GM21528 (cell line): Measurements from ENCODE around the gene MOSMO.

Experiments used
- ATAC-seq: cut with Tn5 transposase; IDR thresholded peaks from one replicate; pipeline ENCODE4 v1.9.1; 2021; ENCODE audit warnings: mild to moderate bottlenecking, moderate library complexity; ENCODE audit not compliant: unreplicated experiment, low FRiP score

The MOSMO gene

DNA sequence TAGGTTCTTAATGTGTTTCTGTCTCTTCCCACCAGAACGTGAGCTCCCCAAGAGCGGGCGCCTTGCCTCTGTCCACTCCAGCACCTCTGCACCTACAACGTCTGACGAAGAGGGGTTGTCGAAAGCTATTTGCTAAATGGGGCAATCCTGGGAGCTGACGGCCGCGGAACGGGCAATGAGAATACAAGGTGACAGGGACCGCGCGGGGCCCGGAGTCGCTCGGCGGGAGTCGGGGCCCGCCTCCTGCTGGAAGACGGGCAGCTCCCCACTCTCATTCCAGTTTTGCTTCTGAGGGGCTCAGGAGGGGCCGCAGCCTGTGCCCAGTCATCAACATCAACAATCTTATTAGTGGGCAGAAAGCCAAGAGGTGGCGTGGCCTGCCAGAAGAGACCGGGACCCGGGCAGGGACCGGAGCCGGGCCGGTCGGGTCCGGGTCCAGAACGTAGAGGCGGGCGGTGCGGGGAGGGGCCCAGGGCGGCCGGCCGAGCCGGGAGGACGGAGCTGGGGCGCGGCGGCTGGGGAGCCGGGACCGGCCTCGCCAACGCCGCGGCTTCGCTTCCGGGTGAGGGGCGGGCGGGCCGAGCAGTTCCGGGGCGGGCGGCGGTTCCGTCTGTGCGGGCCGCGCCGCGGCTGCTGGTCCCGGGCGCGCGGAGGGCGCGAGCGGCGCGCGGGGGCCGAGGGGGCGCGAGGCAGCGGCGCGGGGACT, at the start of gene MOSMO:
TSS of gene MOSMO (plus strand) at position 603 of the 706 bp plus-strand sequence. CDS start 191 bp downstream, outside the sequence.
- ATAC-seq: peak; percentile 58

DNA sequence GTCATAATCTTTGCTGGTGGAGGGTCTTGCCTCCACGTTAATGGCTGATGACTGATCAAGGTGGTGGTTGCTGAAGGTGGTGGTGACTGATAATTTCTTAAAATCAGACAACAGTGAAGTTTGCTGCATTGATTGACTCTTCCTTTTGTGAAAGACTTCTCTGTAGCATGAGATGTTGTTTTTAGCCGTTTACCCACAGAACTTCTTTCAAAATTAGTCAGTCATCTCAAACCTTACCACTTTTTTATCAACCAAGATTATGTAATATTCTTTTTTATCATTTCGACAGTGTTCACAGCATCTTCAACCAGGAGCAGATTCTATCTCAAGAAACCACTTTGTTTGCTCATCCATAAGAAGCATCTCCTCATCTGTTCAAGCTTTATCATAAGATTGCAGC, 48.9 kb upstream of the MOSMO start:
- no peak for ATAC-seq

DNA sequence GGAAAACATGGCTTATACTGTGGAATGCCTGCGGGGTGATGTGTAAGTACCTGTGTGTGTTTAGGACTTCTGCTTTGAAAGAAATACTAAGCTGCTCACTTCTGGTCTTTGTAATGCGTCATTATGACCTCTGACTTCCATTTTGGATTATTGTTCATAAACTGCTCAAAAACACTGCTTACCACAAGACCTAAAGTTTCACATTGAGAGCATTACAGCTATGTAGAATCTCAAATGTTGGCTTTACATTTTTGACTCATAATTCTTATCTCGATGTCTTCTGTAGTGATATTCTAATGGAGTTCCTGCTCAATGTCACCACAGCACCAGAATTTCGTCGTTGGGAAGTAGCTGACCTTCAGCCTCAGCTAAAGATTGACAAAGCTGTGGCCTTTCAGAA, 45.4 kb upstream of the MOSMO start:
- no peak for ATAC-seq

DNA sequence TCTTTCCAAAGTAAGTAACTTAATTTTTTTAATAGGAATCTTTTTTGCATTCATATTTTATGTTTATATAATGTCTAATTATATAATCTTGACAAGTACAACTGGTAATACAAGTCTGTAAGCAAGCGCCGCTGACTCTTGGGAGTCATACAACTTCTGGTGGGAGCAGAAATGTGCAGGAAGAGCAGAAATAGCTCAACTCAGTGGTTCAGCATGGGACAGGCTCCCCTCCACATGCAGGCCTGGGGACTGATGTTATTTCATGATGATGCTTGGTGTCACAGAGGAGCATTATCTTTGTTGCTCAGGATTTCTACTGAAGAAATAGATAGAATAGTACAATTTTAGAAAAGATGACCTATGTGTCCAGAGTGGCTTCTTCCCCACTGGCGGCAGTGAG, 44.0 kb upstream of the MOSMO start:
- ATAC-seq: no peak

DNA sequence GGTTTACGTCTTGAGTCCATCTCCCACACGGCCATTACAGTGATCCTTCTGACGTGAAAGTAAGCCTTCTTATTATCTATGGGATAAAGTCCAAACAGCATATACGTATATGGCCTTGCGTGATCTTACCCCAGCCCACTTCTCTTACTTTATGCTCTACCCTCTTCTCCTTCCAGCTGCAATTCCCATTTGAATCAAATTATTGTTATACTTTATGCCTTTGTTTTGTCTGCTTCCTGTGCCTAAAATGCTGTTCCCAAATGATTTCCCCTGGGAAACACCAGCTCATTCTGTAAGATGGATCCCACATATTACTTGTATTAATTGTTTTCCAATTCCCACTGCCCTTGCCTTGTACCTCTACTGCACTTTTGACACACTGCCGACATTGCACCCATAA, 43.6 kb upstream of the MOSMO start:
- no peak for ATAC-seq

DNA sequence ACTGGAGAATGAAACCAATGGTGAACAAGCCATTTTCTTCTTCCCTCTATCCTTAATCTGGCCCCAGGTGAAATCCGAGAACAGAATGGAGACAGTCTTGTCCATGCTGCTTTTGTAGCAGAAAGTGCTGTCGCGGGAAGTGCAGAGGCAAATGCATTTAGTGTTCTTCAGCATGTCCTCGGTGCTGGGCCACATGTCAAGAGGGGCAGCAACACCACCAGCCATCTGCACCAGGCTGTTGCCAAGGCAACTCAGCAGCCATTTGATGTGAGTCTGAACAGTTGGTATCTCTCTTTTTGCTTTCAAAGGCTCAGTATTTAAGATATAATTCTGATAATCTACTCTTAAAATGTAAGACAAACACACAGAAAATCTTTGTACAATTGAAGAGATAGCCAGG, 36.1 kb upstream of the MOSMO start:
- ATAC-seq: no peak

DNA sequence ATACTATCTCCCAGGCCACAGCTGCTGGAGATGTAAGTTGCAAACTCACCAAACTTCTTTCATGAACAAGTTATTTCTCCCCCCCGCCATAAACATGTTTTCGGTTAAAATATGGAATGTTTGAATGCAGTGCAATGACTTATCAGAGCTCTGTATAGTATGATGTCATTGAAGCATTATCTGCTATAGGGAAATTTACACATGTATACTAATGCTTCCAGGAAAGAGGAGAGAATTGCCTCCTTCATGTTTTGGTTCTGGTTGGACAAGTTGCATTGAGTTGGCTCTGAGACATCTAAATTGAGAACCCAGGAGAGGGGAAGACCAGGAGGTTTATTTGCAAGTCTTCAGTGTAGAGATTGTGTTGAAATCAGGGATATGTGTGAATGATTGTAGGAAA, 34.0 kb upstream of the MOSMO start:
- no peak for ATAC-seq

DNA sequence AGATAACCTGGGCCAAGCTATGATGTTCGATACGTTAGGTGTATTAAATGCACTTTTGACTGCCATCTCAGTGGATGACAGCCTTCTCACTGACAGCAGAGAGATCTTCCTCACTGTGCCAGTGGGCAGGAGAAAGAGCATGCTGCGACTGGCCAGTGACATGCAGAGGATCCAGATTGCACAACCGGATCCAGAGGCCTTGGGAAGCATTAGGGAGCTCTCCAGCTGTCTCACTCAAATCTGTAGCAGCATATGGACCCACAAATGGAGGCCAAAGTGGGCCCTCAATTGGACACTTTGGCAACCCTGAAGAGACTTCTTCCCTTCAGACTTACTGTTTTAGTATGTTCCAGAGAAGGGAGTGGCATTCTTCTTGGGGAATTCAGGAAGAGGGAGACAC, 27.9 kb upstream of the MOSMO start:
- no peak for ATAC-seq

DNA sequence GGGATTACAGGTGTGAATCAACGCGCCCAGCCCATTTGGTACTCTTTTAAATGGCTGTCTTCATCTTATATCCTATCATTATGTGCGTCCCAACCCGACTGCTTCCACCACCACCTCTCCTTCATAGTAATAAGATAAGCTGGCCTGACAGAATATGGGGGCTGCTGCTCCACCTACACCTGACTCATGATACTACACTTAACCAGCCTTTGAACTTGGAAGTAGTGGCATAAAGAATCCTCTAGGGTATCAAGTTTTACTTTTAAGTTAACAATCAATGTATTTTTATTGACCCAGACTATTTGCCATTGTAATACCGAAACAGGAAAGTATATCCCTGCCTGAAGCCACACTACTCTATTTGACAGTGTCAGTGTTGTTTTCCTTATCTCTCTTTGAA, 25.8 kb upstream of the MOSMO start:
- no peak for ATAC-seq

DNA sequence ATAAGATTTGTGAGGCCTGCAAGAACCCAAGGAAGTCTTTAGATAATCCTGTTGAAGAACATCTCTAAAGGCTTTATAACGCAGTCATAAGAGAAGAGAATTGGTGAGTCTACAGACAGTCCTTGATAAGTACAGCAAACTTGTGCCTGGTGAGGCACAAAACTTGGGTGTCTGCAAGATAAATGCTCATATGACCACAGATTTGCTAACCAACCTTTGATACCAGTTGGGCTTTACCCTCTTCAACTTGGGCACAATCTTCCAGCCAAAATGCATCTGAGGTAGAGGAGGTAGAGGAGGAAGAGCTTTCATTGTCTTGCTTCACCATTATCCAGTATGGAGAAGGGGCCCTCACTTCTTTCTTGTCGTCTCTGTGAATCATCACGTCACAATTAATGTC, 23.8 kb upstream of the MOSMO start:
- no peak for ATAC-seq

DNA sequence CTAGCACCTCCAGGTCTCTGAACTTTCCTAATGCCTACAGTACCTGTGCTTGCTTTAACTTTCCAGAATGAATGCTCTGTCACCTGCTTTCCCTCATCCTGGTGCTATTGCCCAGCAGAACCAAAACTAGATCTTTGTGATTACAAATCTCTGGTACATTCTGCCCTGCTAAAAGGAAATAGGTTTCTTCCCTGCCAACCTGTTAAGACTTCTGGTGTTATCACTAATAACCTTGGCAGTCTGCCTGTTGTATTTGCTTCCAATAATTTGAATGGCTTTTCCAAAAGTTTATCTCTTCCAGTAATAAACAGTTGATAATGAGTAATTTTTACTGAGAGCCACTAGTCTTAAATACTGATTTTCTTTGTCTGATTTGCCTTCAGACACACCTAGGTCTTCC, 22.4 kb upstream of the MOSMO start:
- no peak for ATAC-seq

DNA sequence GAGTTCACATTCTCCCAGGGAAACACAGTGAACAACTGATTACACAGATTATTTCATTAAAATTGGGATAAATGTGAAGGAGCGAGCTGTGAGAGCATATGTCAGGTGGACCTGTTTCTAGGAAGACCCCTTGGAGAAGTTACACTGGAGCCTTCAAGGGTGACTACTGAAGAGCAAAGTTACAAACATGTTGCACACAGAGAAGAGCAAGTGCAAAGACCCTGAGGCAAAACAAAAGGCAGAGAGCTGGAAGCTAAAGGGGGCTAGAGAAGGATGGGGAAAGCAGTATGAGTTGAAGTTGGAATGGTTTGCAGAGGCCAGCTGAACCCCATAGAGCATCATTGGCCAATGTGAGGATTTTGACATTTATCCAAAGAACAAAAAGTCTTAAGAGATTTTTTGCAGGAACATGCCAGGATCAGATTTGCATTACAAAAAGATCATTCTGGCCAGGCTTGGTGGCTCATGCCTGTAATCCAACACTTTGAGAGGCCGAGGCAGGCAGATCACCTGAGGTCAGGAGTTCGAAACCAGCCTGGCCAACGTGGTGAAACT, 21.1 kb upstream of the MOSMO start:
- no peak for ATAC-seq

DNA sequence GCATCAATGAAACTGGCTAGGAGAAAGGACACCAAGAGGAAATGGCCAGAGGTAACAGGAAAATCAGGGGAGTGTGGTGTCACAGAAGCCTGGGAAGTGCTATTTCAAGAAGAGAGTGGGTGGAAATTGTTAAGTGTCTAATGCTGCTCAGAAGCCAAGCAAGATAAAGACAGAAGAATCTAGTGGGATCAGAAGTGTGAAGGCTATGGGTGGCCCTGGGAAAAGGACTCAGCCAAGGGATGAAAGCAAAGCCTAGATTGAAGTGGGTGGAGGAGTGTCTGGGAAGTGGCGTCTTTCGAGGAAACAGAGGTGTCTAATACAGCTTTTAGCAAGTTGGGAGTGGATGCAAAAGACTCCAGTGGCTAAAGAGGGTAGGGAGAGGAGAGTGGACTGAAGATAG, 20.4 kb upstream of the MOSMO start:
- no peak for ATAC-seq

DNA sequence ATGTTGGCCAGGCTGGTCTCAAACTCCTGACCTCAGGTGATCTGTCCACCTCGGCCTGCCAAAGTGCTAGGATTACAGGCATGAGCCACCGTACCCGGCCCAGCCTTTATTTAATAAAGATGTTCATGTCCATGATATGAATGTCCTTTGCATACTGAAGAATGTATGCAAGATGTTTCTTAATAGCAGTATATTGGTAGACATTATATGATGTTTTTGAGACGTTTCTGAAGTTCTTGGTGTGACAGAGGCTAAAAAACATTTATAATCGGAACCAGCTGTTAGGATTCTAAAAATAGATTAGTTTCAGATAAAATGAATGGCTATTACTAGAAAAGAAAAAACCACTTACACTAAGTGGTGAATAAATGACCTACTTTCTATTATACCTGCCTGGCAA, 18.8 kb upstream of the MOSMO start:
- ATAC-seq: no peak

DNA sequence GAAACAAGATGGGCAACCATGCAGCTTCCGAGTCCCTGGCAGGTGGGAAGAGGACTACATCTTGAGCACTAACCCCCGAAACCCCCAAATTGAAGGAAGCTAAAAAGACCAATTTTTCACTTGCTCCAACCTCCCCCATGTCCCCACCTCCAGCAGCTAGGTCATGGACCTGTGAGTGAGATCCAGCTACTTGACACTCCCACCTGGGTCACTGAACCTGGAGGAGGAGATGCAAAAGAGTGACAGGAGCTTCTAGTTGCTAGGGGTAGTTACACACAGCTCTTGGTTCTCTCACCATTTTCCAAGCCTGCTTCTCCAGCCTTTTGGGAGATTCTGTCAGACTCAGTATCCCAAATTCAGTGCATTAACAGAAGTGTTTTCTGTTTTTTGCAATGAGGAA, 18.2 kb upstream of the MOSMO start:
- ATAC-seq: no peak

DNA sequence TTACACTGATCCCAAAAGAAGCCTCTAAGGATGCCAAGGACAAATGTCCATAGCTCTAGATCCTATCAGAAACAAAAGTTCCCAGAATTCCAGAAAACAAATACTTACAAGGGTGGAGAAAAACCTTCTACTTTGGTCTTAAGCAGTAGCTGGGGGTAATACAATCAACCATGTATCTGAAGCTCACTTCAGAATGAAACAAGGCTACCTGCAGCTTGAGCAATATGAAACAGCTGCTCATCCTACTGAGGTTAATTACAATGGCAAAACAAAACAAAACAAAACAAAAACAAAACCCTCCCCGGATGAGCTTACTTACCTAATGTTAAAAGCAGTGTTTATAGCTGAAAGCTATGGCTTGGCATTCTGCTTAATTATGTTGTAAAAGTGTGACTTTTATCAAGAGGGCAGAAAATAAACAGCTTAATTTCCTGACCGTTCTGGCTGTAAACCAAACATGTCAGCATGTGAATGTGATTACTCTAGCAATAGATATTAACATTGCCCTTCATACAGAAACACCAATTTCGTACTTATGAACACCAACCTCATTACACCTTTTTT, 17.4 kb upstream of the MOSMO start:
- ATAC-seq: no peak

DNA sequence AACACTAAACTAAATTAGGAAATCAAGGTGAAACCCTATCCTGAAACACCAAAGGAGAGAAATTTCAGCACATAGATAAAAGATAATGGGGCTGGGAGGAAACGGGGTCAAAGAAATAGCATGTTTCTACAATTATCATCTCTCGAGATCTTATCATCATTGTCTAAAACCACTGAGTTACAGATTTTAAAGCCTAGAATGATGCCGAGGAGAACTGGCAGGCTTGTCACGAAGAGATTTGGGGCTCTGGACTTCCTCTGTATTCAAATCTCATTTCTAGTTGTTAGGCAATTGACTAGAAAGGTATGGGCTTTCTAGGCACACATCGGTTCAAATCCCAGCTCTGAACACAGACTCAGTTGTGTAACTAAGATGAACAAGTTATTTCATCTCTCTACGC, 16.3 kb upstream of the MOSMO start:
- no peak for ATAC-seq

DNA sequence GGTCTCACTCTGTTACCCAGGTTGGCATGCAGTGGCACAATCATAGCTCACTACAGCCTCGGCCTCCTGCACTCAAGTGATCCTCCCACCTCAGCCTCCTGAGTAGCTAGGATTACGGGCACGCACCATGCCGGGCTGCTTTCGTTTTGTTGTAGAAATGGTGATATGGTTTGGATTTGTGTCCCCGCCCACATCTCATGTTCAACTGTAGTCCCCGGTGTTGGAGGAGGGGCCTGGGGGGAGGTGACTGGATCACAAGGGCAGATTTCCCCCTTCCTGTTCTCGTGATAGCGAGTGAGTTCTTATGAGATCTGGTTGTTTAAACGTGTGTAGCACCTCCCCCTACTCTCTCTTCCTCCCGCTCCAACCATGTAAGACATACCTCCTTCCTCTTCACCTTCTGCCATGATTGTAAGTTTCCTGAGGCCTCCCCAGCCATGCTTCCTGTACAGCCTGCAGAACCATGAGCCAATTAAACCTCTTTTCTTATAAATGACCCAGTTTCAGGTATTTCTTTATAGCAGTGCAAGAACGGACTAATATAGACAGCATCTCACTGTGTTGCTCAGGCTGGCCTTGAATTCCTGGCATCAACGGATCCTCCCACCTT, 12.9 kb upstream of the MOSMO start:
- no peak for ATAC-seq

DNA sequence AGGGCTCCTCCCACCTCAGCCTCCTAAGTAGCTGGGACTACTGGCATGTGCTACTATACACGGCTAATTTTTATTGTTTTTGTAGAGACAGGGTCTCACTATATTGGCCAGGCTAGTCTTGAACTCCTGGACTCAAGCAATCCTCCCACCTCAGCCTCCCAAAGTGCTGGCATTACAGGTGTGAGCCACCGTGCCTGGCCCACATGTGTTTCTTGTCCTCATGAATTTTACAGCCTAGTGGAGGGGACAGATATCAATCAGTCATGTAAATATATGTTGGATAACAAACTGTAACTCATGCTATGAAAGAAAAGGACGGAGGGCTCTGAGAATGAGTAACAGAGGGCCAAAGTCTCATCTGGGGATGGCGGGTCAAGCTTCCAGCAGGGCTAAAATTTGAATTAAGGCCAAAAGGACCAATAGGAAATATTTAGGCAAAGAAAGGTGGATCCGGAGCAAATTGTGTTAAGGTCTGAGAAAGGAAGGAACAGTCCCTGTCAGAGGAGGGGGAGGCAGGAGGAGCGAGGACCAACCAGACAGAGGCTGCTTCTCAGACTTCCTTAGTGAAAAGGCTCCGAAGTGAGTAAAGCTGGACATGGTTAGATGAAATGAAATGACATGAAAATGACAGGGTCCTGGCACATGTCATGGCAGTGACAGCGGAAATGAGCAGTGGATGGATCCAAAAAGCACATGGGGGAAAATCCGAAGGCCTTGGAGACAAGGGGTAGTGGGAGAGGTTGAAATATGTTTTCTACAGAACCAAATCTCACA, 10.8 kb upstream of the MOSMO start:
- no peak for ATAC-seq

DNA sequence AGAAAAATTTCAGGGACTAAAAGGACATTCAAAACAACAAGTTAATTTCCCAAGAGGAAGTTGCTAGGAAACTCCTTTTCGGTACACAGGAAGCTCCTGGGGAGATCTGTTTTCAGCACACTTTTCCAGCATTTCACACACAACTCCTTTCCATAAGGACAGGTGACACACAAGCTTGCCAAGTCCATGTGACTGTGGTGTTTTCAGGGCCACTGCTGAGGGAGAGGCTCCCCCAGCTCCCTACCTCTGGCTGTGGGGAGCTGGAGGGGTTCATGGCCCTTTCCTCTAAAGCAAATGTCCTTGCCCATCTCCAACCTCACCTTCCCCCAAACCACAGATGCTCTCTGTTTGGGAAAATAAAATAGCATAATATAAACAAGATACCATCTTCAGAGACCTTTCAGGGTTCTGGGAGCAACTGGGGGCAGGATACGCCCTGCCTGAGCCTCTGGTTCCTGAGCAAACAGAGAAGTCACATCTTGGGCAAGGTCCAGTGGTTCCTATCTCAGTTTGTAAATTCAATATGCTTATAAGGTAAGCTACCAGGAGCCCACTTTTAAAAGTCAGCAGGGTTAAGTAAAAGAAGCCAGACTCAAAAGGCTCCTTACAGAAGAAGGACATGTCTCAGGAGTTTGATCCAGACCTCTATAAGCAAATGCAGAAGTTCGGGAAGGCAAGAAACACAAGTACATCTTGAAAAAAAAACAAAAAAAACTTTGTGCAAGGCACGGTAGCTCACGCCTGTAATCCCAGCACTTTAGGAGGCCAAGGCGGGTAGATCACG, 10.0 kb upstream of the MOSMO start:
- ATAC-seq: no peak
